ENCODE data around the gene NHS. TPM values are rescaled to one million over a fixed set of nuclear protein-coding genes. Genes with fewer than 3 reads are reported as not detected.

The NHS gene
- total and polyA plus RNA-seq, 2 of the 13 experiments (the other 11 are each of a cell fraction or from before 2014, with no cell fraction given) = 0.02 TPM; not detected in 1

DNA sequence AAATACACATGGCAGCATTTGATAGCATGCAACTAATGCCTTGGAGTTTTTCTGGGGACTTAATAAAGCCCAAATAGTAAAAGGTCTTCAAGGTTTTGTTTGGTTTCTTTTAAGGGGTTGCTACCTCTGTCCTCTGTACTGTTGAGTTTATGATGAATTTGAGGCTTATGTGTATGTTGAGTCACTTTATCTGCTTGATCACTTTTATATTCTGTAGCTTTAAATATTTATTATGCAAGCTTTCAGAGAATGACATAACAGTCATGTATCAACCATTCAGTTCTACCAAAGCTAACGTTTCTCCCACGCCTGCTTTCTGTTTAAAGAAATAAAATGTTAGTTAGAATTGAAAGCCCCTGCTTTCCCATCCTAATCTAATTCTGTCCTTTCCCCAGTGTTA, 122.2 kb downstream of the NHS start:
- Histone ChIP-seq H3K4me3 (replicated peaks in 1 of 3; ENCODE audit: insufficient read depth in 1 of 3, low read depth in 2 of 3, low read length in 3 of 3) (no peak overlapping the region), H3K27me3 (ENCODE audit: control insufficient read depth in 1 of 2, insufficient read depth in 2 of 2, low read length in 2 of 2) (no peaks in the 10 kb centered on the region; a peak in 1 of 5 replicates), H3K4me2 (ENCODE audit: low read depth, low read length) (no peak overlapping the region), H3K27ac (ENCODE audit: extremely low read length, insufficient read depth, low read length) (no peak overlapping the region), H4K20me1 (ENCODE audit: insufficient read depth, low read length) (no peaks in the 10 kb centered on the region), H3K4me1 (ENCODE audit: insufficient read depth, low read length) (no peaks in the 10 kb centered on the region), H3K9me3 (ENCODE audit: low read length) (no peaks in the 10 kb centered on the region), H3K9ac (ENCODE audit: insufficient read depth, low read depth, low read length) (no peak overlapping the region), H2AFZ (ENCODE audit: low read length) (no peak overlapping the region), H3K36me3 (replicated peaks in 1 of 2; ENCODE audit: control insufficient read depth in 1 of 2, insufficient read depth in 2 of 2, low read length in 2 of 2) (no peaks in the 10 kb centered on the region), H3K79me2 (ENCODE audit: insufficient read depth, low read length) (no peaks in the 10 kb centered on the region)
- FAIRE-seq = no peak
- no peak for TF ChIP-seq EHMT2 (IDR thresholded peaks at IDR 0.05; ENCODE audit: borderline replicate concordance, low read depth, low read length)
- TF ChIP-seq ZNF761 (CRISPR knock-in tag; conservative IDR thresholded peaks at IDR 0.05) = no peak
- no peak for TF ChIP-seq RAD21 (CRISPR knock-in tag; IDR thresholded peaks at IDR 0.05)
- TF ChIP-seq, protein P1, sequence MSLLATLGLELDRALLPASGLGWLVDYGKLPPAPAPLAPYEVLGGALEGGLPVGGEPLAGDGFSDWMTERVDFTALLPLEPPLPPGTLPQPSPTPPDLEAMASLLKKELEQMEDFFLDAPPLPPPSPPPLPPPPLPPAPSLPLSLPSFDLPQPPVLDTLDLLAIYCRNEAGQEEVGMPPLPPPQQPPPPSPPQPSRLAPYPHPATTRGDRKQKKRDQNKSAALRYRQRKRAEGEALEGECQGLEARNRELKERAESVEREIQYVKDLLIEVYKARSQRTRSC (CRISPR knock-in tag; IDR thresholded peaks at IDR 0.05; ENCODE audit: low read depth) = no peak
- TF ChIP-seq, protein P2, sequence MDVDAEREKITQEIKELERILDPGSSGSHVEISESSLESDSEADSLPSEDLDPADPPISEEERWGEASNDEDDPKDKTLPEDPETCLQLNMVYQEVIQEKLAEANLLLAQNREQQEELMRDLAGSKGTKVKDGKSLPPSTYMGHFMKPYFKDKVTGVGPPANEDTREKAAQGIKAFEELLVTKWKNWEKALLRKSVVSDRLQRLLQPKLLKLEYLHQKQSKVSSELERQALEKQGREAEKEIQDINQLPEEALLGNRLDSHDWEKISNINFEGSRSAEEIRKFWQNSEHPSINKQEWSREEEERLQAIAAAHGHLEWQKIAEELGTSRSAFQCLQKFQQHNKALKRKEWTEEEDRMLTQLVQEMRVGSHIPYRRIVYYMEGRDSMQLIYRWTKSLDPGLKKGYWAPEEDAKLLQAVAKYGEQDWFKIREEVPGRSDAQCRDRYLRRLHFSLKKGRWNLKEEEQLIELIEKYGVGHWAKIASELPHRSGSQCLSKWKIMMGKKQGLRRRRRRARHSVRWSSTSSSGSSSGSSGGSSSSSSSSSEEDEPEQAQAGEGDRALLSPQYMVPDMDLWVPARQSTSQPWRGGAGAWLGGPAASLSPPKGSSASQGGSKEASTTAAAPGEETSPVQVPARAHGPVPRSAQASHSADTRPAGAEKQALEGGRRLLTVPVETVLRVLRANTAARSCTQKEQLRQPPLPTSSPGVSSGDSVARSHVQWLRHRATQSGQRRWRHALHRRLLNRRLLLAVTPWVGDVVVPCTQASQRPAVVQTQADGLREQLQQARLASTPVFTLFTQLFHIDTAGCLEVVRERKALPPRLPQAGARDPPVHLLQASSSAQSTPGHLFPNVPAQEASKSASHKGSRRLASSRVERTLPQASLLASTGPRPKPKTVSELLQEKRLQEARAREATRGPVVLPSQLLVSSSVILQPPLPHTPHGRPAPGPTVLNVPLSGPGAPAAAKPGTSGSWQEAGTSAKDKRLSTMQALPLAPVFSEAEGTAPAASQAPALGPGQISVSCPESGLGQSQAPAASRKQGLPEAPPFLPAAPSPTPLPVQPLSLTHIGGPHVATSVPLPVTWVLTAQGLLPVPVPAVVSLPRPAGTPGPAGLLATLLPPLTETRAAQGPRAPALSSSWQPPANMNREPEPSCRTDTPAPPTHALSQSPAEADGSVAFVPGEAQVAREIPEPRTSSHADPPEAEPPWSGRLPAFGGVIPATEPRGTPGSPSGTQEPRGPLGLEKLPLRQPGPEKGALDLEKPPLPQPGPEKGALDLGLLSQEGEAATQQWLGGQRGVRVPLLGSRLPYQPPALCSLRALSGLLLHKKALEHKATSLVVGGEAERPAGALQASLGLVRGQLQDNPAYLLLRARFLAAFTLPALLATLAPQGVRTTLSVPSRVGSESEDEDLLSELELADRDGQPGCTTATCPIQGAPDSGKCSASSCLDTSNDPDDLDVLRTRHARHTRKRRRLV (CRISPR knock-in tag; IDR thresholded peaks at IDR 0.05) = no peak
- TF ChIP-seq FOXO1 (CRISPR knock-in tag; IDR thresholded peaks at IDR 0.05) = no peak
- TF ChIP-seq ZNF251 (CRISPR knock-in tag; IDR thresholded peaks at IDR 0.05) = no peak
- TF ChIP-seq, protein P3, sequence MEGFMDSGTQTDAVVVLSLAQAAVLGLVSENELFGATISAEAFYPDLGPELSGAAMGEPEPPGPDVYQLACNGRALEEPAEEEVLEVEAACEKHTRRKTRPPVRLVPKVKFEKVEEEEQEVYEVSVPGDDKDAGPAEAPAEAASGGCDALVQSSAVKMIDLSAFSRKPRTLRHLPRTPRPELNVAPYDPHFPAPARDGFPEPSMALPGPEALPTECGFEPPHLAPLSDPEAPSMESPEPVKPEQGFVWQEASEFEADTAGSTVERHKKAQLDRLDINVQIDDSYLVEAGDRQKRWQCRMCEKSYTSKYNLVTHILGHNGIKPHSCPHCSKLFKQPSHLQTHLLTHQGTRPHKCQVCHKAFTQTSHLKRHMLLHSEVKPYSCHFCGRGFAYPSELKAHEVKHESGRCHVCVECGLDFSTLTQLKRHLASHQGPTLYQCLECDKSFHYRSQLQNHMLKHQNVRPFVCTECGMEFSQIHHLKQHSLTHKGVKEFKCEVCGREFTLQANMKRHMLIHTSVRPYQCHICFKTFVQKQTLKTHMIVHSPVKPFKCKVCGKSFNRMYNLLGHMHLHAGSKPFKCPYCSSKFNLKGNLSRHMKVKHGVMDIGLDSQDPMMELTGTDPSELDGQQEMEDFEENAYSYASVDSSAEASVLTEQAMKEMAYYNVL (CRISPR knock-in tag; IDR thresholded peaks at IDR 0.05; ENCODE audit: borderline replicate concordance) = no peak
- no peak for TF ChIP-seq NFIC (IDR thresholded peaks at IDR 0.05; ENCODE audit: low read length)
- no peak for TF ChIP-seq IKZF1 (IDR thresholded peaks at IDR 0.05)
- BruUV-seq (replicated peaks) = no TSS peak
- CTCF ChIA-PET (ENCODE audit: low intra/inter-chr PET ratio, low total read pairs) = no interaction called here
- in situ Hi-C loops (cut with HindIII; ENCODE audit: extremely low pct_ligation_motif_present, low pct_unique_long_range_greater_than_20kb) = no loop called here
- WGBS (ENCODE audit: low lambda C conversion rate) = 3% methylated on average over 2 of the region's 2 CpGs
- intact Hi-C loops (cut with micrococcal nuclease; ENCODE audit: unreplicated experiment) = no loop called here
- DNase-seq (ENCODE audit: low spot score) = no peak
- POLR2A ChIA-PET = no interaction called here
- ATAC-seq = no peak
